KOPT-K1 (cell line): ENCODE measurements around the gene ERC1.
"Not testable (repeated sequence)": the region's sequence is repeated elsewhere in the genome, so short reads cannot be mapped to it uniquely, and the experiment has no call there.

Experiments
- H3K27ac ChIP-seq: fragments of 200-600 bp; sonication (generic); 2 replicates; pipeline ENCODE4 v1.5.1; 2016; ENCODE audit warnings: antibody characterized with exemption, mild to moderate bottlenecking, low read depth, low read length; ENCODE audit not compliant: poor library complexity, severe bottlenecking
- H3K36me3 ChIP-seq: fragments of 200-600 bp; sonication (generic); 2 replicates; pipeline ENCODE4 v1.5.1; 2017; ENCODE audit warnings: antibody characterized with exemption, mild to moderate bottlenecking, low read length, moderate library complexity; ENCODE audit not compliant: insufficient read depth
- H3K9me3 ChIP-seq: fragments of 200-600 bp; sonication (generic); 2 replicates; pipeline ENCODE4 v1.5.1; 2017; ENCODE audit warnings: antibody characterized with exemption, low read length, mild to moderate bottlenecking; ENCODE audit not compliant: insufficient read depth, poor library complexity, severe bottlenecking

ERC1 gene

GRCh38 chr12:1065629-1066028 is 74.6 kb downstream of the ERC1 start:
- H3K36me3 ChIP-seq = no peaks in the 10 kb centered on the region

GRCh38 chr12:1069846-1070245 is 78.8 kb downstream of the ERC1 start:
- no peak overlapping the region for H3K27ac ChIP-seq
- no peaks in the 10 kb centered on the region for H3K36me3 ChIP-seq
- peaks cover 3% of the 10 kb centered on the region for H3K9me3 ChIP-seq

More at GRCh38 chr12:1065629-1066028, 74.6 kb downstream of the ERC1 start:
- Histone ChIP-seq H3K27ac (no peak overlapping the region), H3K9me3 (peaks cover 24% of the 10 kb centered on the region)

- H3K27ac ChIP-seq = no peak overlapping the region
- no peaks in the 10 kb centered on the region for H3K36me3 ChIP-seq
- H3K9me3 ChIP-seq = no peaks in the 10 kb centered on the region
Observed at GRCh38 chr12:1071182-1071581, 80.2 kb downstream of the ERC1 start.

- Histone ChIP-seq H3K27ac (no peak overlapping the region), H3K9me3 (no peaks in the 10 kb centered on the region), H3K36me3 (no peaks in the 10 kb centered on the region)
Observed at GRCh38 chr12:1073652-1074051, 82.6 kb downstream of the ERC1 start.

- no peaks in the 10 kb centered on the region for H3K36me3 ChIP-seq
- H3K27ac ChIP-seq = no peak overlapping the region
- H3K9me3 ChIP-seq = no peaks in the 10 kb centered on the region
Observed at GRCh38 chr12:1077036-1077803, 86.2 kb downstream of the ERC1 start.

GRCh38 chr12:1078002-1078401 is 87.0 kb downstream of the ERC1 start:
- Histone ChIP-seq H3K36me3 (no peaks in the 10 kb centered on the region), H3K27ac (no peak overlapping the region), H3K9me3 (no peaks in the 10 kb centered on the region)

GRCh38 chr12:1080520-1081223 is 89.6 kb downstream of the ERC1 start:
- no peaks in the 10 kb centered on the region for H3K36me3 ChIP-seq
- no peak overlapping the region for H3K27ac ChIP-seq
- H3K9me3 ChIP-seq = no peaks in the 10 kb centered on the region

- Histone ChIP-seq H3K9me3 (no peaks in the 10 kb centered on the region), H3K36me3 (no peaks in the 10 kb centered on the region), H3K27ac (no peak overlapping the region)
Observed at GRCh38 chr12:1083151-1083888, 92.3 kb downstream of the ERC1 start.

GRCh38 chr12:1083889-1084262 is 92.9 kb downstream of the ERC1 start:
- Histone ChIP-seq H3K27ac (no peak overlapping the region), H3K36me3 (no peaks in the 10 kb centered on the region)

GRCh38 chr12:1091350-1091749 is 100.3 kb downstream of the ERC1 start:
- no peak overlapping the region for H3K27ac ChIP-seq
- H3K36me3 ChIP-seq = no peaks in the 10 kb centered on the region
- no peaks in the 10 kb centered on the region for H3K9me3 ChIP-seq

More at GRCh38 chr12:1083889-1084262, 92.9 kb downstream of the ERC1 start:
- no peaks in the 10 kb centered on the region for H3K9me3 ChIP-seq

- Histone ChIP-seq H3K9me3 (no peaks in the 10 kb centered on the region), H3K27ac (no peak overlapping the region), H3K36me3 (no peaks in the 10 kb centered on the region)
Observed at GRCh38 chr12:1093166-1093751, 102.2 kb downstream of the ERC1 start.

- Histone ChIP-seq H3K36me3 (no peaks in the 10 kb centered on the region), H3K27ac (no peak overlapping the region), H3K9me3 (no peaks in the 10 kb centered on the region)
Observed at GRCh38 chr12:1094714-1095113, 103.7 kb downstream of the ERC1 start.

- Histone ChIP-seq H3K36me3 (no peaks in the 10 kb centered on the region), H3K9me3 (no peaks in the 10 kb centered on the region), H3K27ac (no peak overlapping the region)
Observed at GRCh38 chr12:1099158-1099557, 108.1 kb downstream of the ERC1 start.

- not testable (repeated sequence) for H3K9me3 ChIP-seq, H3K36me3 ChIP-seq, H3K27ac ChIP-seq
Observed at GRCh38 chr12:1099618-1100017, 108.6 kb downstream of the ERC1 start.

GRCh38 chr12:1102115-1102514 is 111.1 kb downstream of the ERC1 start:
- no peak overlapping the region for H3K27ac ChIP-seq
- H3K9me3 ChIP-seq = no peaks in the 10 kb centered on the region
- H3K36me3 ChIP-seq = no peaks in the 10 kb centered on the region
